Activated CD8-positive, alpha-beta memory T cell treated with anti-CD3 and anti-CD28 coated beads, Interleukin-2, amount 50 U/mL, for 1 hour (primary cell): ENCODE measurements around the gene ETV3.
"Not testable (repeated sequence)": the region's sequence is repeated elsewhere in the genome, so short reads cannot be mapped to it uniquely, and the experiment has no call there.

Experiments used
- DNase-seq: peaks from one replicate; pipeline ENCODE4 v3.0.0-alpha.2; 2020; ENCODE audit errors: extremely low read depth

The ETV3 gene

GRCh38 chr1:157138220-157139051 is at the start of gene ETV3:
ETV3 (minus strand) TSS chr1:157138395; CDS start chr1:157136352, 2,043 bp downstream.
- peak; percentile 72 for DNase-seq

- no peak for DNase-seq
Measured at GRCh38 chr1:157186281-157186992, 48.2 kb upstream of the ETV3 start.

- DNase-seq = no peak
Measured at GRCh38 chr1:157183870-157184269, 45.7 kb upstream of the ETV3 start.

GRCh38 chr1:157182371-157182770 is 44.2 kb upstream of the ETV3 start:
- not testable (repeated sequence) for DNase-seq

GRCh38 chr1:157181790-157182189 is 43.6 kb upstream of the ETV3 start:
- DNase-seq = no peak

GRCh38 chr1:157181258-157181657 is 43.1 kb upstream of the ETV3 start:
- DNase-seq = no peak

GRCh38 chr1:157178490-157178889 is 40.3 kb upstream of the ETV3 start:
- no peak for DNase-seq

GRCh38 chr1:157177733-157178394 is 39.7 kb upstream of the ETV3 start:
- no peak for DNase-seq

GRCh38 chr1:157176591-157177121 is 38.5 kb upstream of the ETV3 start:
- DNase-seq = no peak

- DNase-seq = no peak
Measured at GRCh38 chr1:157176016-157176415, 37.8 kb upstream of the ETV3 start.

- no peak for DNase-seq
Measured at GRCh38 chr1:157173900-157174410, 35.8 kb upstream of the ETV3 start.

GRCh38 chr1:157173241-157173640 is 35.0 kb upstream of the ETV3 start:
- DNase-seq = not testable (repeated sequence)

GRCh38 chr1:157172591-157172990 is 34.4 kb upstream of the ETV3 start:
- DNase-seq = not testable (repeated sequence)

- not testable (repeated sequence) for DNase-seq
Measured at GRCh38 chr1:157171903-157172503, 33.8 kb upstream of the ETV3 start.

GRCh38 chr1:157170677-157171515 is 32.7 kb upstream of the ETV3 start:
- DNase-seq = no peak

- no peak for DNase-seq
Measured at GRCh38 chr1:157168015-157168414, 29.8 kb upstream of the ETV3 start.

- DNase-seq = no peak
Measured at GRCh38 chr1:157167437-157167836, 29.2 kb upstream of the ETV3 start.

GRCh38 chr1:157166590-157166989 is 28.4 kb upstream of the ETV3 start:
- no peak for DNase-seq

GRCh38 chr1:157163273-157164127 is 25.3 kb upstream of the ETV3 start:
- no peak for DNase-seq

- no peak for DNase-seq
Measured at GRCh38 chr1:157162345-157162744, 24.1 kb upstream of the ETV3 start.
